Breast epithelium (tissue), 3 donors: Measurements from ENCODE around the gene TNK2.
A peak's percentile ranks its signal among the peaks of the same experiment; 100 is the strongest.

ENCODE experiments used
- CTCF ChIP-seq, 3 donors: fragments of 450-650 bp; IDR thresholded peaks; one replicate each; pipeline ENCODE4 v1.5.1; 2016 to 2017; ENCODE audit warnings: antibody characterized with exemption in 3 of 3, mild to moderate bottlenecking in 3 of 3, moderate library complexity in 3 of 3
- POLR2A ChIP-seq: fragments of 450-650 bp; IDR thresholded peaks from one replicate; pipeline ENCODE4 v1.6.1; 2016; ENCODE audit warnings: antibody characterized with exemption, mild to moderate bottlenecking, moderate library complexity
- POLR2AphosphoS5 ChIP-seq, 3 donors: sonication (generic); formaldehyde crosslinking; IDR thresholded peaks; one replicate each; pipeline ENCODE4 v1.6.1; 2017; ENCODE audit warnings: antibody characterized with exemption in 3 of 3

- TF ChIP-seq CTCF (IDR thresholded peaks at IDR 0.05), result peak; percentile 100
- peak in 2 of 3 donors; percentile 65 to 85 for TF ChIP-seq POLR2AphosphoS5 (IDR thresholded peaks at IDR 0.05)
- TF ChIP-seq POLR2A, result no peak
Measured at GRCh38 chr3:195850857-195851543, 57.4 kb downstream of the TNK2 start.
